Stimulated activated CD8-positive, alpha-beta memory T cell treated with anti-CD3 and anti-CD28 coated beads, Interleukin-4, amount 100 ng/mL, for 48 hours (primary cell): ENCODE results near the gene MLNR.
A peak's percentile ranks its signal among the peaks of the same experiment; 100 is the strongest.

ENCODE experiments used
- DNase-seq: peaks from one replicate; pipeline ENCODE4 v3.0.0-alpha.2; 2020

Gene MLNR

GRCh38 chr13:49234741-49235140 lies 14.6 kb downstream of the MLNR start:
- no peak for DNase-seq

DNA sequence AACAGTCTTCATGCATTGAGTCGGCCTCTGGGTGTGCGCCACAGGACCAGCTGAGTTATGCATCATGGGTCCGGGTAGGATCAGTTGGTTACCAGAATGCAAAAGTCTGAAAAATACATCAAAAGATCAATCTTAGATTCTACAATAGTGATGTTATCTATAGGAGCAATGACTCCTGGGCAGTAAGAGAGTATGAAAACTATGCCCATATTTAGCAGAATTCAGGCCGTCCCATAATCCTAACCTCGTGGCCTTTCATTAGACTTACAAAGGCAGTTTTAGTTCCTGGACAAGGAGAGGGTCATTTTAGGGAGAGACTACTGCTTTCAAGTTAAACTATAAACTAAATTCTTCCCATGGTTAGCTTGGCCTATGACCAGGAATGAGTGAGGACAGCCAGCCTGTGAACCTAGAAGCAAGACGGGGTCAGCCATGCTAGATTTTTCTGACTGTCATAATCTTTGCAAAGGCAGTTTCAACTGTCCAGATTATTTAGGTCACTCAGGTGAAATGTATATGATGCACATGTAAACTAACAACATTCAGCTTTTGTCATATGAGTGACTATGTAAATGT lies 15.8 kb downstream of the MLNR start:
- DNase-seq = no peak

- no peak for DNase-seq
Observed at GRCh38 chr13:49238621-49239020, 18.5 kb downstream of the MLNR start.

- DNase-seq = peak; percentile 54
Observed at GRCh38 chr13:49240017-49240416, 19.9 kb downstream of the MLNR start.

GRCh38 chr13:49241296-49241695 lies 21.2 kb downstream of the MLNR start:
- DNase-seq = no peak

DNA sequence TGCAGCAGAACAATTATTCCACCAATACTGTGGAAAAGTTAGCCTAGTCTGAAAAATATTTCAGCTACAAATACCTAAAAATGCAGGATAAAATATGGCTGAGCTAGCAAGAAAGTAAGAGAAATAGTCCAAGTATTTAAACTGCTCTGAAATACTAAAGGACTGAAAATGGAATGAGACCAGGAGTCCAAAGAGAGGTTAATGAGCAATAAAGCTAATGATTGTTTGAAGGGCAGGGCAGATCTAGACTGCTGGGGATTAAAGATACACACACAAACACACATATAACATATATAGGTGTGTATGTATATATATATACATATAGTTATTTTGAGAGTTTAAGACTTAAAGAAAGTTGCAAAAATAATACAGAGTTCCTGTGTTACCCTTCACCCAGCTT lies 25.0 kb downstream of the MLNR start:
- DNase-seq = no peak

DNA sequence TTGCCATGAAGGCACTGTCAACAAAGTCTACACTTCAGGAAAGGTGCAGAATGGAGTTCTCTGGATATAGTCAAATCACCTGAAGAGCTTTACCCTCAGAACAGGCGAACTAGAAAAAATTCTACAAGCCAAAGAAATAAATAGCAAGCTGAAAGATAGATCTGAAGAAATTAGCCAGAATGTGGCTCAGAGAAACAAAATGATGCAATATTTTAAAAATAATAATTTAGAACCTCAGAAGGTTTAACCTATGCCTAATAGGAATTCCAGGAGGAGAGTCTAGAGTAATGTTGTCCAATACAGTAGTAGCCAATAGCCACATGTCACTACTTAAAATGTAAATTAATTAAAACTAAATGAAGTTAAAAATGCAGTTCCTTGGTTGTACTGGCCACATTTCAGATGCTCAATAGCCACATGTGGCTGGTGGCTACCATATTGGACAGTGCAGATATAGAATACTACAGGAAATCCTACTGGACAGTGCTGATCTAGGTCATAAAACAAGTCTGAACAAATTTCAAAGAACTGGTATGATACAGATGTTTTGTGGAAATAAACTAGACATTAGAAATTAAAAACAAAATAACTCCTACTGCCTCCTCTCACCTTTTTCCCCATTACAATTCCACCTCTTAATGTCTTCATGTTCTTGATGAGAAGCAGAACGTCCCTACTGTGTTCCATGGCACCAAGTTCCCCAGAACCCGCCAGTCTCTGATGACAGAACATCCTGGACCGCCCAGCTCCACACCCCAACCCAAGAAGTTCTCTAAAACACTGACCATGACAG lies 26.9 kb downstream of the MLNR start:
- no peak for DNase-seq

GRCh38 chr13:49247643-49248621 lies 27.8 kb downstream of the MLNR start, which contains the start of gene CDADC1:
CDADC1 (plus strand) TSS chr13:49247925; CDS start chr13:49248038, 113 bp downstream.
- peak; percentile 99 for DNase-seq

DNA sequence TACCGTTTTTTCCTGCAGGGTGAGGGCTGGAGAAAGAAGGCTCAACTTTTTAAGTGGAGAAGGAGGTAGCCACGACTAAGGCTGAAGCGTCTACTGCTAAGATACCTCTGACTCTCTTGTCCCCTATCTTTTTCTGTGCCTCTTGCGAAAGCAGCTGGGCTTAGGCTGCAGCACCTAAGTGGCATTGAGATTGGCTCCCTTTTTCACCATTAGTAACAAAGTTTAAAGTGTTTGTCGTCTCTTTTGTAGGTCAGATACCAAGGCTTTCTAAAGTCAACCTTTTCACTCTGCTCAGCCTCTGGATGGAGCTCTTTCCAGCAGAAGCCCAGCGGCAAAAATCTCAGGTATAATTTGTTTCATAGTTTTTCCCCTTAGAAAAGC lies 28.5 kb downstream of the MLNR start:
- no peak for DNase-seq

DNA sequence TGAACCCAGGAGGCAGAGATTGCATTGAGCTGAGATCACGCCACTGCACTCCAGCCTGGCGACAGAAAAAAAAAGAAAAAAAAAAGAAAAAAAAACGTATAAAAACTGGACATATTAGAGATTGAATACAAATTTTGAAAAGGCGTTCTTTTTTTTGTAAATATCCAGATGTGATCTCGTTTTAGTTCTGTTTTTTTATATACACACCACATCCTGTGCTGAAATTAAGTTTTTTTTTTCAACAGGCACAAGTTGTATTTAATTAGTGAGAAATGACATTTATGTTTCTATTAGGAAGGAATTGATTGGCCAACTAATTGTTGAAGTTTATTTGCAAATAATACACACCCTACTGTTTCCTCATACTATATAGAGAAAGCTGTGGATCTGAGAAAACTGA lies 31.2 kb downstream of the MLNR start:
- DNase-seq = no peak

- no peak for DNase-seq
Observed at GRCh38 chr13:49253310-49253709, 33.2 kb downstream of the MLNR start.

DNA sequence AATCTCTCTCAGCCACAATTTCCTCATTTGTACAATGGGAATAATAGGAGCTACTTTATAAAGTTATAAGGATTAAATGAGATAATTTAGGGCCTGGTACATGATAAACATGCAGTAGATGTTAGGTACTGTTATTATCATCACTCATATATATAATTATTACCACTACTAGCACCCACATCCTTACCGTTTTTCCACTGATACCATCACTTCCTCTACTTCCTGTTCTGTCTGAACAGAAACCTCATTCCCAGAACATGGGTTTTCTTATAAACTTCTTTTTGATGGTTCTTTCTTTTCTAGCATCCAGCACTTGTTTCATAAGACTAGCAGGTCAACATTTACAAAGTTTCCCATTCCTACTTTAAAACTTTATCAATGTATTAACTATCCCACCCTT lies 33.9 kb downstream of the MLNR start:
- no peak for DNase-seq

DNA sequence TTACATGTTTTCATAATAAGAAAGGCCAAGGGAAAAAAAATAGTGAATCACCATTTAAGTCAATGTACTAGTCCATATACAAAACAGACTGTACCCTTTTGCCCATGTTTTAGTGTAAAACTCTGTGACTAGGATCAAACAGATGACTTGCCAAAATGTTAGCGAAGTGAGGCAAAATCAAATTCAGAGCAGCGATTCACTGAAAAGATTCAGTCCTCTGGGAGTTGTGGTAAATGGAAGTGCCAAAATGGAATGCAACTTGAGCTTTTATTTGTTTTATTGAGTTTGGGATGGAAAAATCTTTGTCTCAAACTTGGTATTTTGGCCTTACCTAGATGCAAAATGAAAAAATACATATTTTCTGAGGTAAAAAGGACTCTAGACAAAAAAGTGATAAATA lies 36.7 kb downstream of the MLNR start:
- no peak for DNase-seq

- DNase-seq = no peak
Observed at GRCh38 chr13:49258089-49258796, 38.1 kb downstream of the MLNR start.

GRCh38 chr13:49259586-49259985 lies 39.4 kb downstream of the MLNR start:
- no peak for DNase-seq

GRCh38 chr13:49262634-49263033 lies 42.5 kb downstream of the MLNR start:
- no peak for DNase-seq

DNA sequence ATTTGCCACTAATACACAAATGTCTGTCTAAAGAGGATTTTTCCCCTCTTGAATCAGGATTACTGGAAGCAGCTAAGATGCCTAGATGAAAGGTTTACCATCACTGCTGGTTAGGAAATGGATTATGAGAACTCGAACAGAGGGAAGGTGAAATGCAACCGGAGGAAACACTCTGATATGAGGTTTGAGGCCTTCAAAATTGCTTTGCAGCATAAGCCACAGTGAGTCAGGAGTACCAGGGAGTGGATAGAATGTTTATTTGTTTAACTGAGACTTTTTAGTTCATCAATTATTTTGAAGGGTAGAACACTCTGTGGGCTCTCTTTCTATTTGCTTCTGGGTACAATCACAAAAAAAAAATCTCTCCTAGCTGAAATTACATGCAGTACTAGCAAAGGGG lies 45.7 kb downstream of the MLNR start:
- DNase-seq = no peak

DNA sequence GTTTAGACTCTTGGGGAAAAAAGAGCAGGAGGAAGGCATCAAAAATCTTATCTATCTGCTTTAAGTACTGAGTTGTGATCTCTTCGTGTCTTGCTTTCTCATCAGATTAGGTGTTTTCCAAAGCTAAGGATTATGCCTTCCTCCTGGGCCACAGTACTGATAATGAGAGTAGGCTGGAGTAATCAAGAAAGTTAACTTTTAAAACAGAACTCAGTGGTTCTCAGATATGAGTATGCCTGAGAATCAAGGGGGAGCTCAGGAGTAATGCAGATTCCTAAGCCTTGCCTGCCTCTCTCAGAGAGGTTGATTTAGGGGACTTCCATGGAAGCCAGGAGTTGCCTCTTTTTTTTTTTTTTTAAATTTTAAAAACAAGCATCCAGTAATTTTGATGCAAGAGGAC lies 51.1 kb downstream of the MLNR start:
- no peak for DNase-seq
